ENCODE measurements around the gene AGFG2. TPM values are rescaled to one million over a fixed set of nuclear protein-coding genes. Genes with fewer than 3 reads are reported as not detected.
A peak's percentile ranks its signal among the peaks of the same experiment; 100 is the strongest.

Gene AGFG2
- total RNA-seq, 4 donors from 2014 or later, result 63.8 to 154 (median 102) TPM

GRCh38 chr7:100589341-100589947 lies 50.4 kb downstream of the AGFG2 start:
- WGBS, 2 donors (ENCODE audit: low coverage in 1 of 2), result 64 to 67% methylated on average over 7 of the region's 7 CpGs
- H3K27me3 ChIP-seq, result no peaks in the 10 kb centered on the region
- in situ Hi-C loops (cut with MboI; ENCODE audit: low pct_ligation_motif_present in 1 of 4, low pct_unique_long_range_greater_than_20kb in 1 of 4, low sequenced_read_pairs in 3 of 4), result loop anchor here in 2 of 4 donors (10.0 to 25.0 kb wide), 2 partner anchors 85 to 98 kb away; partner anchors contain the start of genes GIGYF1 (in 1 of the 2) and GNB2 (in 1 of the 2)

GRCh38 chr7:100590077-100590737 lies 51.2 kb downstream of the AGFG2 start:
- TF ChIP-seq CTCF (IDR thresholded peaks at IDR 0.05) (no peak), EP300 (IDR thresholded peaks at IDR 0.05; ENCODE audit: low read depth) (no peak), POLR2AphosphoS5 (IDR thresholded peaks at IDR 0.05) (no peak), POLR2A (IDR thresholded peaks at IDR 0.05) (no peak)
- peaks cover 0 to 11% (median 8%) of the 10 kb centered on the region in 4 donors for H3K4me1 ChIP-seq
- H3K27me3 ChIP-seq, result no peaks in the 10 kb centered on the region
- peak overlapping the region in 2 of 4 donors; percentile 21 to 38 for H3K27ac ChIP-seq
- intact Hi-C loops (cut with DNase I; ENCODE audit: low total_unique reads), result no loop called here
- in situ Hi-C loops (cut with MboI; ENCODE audit: low pct_ligation_motif_present in 1 of 4, low pct_unique_long_range_greater_than_20kb in 1 of 4, low sequenced_read_pairs in 3 of 4), result loop anchor here in 1 of 4 donors (25.0 kb wide), 1 partner anchor 97 kb away; the partner anchor contains the start of gene GIGYF1
- WGBS, 2 donors (ENCODE audit: low coverage in 1 of 2), result 26 to 55% methylated on average over 4 to 20 of the region's 20 CpGs
- H3K9me3 ChIP-seq, result no peaks in the 10 kb centered on the region
- DNase-seq, result no peak
- no peaks in the 10 kb centered on the region for H3K36me3 ChIP-seq
- H3K4me3 ChIP-seq, result no peak overlapping the region

More at GRCh38 chr7:100589341-100589947, 50.4 kb downstream of the AGFG2 start:
- Histone ChIP-seq H3K27ac (peak overlapping the region in 1 of 4 donors; percentile 21), H3K4me3 (no peak overlapping the region), H3K36me3 (no peaks in the 10 kb centered on the region), H3K4me1 (peaks cover 5 to 19% (median 15%) of the 10 kb centered on the region in 4 donors), H3K9me3 (no peaks in the 10 kb centered on the region)
- no peak for TF ChIP-seq POLR2A (IDR thresholded peaks at IDR 0.05)
- TF ChIP-seq EP300 (IDR thresholded peaks at IDR 0.05; ENCODE audit: low read depth), result no peak
- TF ChIP-seq CTCF (IDR thresholded peaks at IDR 0.05), result no peak
- intact Hi-C loops (cut with DNase I; ENCODE audit: low total_unique reads), result no loop called here
- no peak for DNase-seq

GRCh38 chr7:100591596-100591995 lies 52.6 kb downstream of the AGFG2 start:
- intact Hi-C loops (cut with DNase I; ENCODE audit: low total_unique reads), result no loop called here
- H3K27me3 ChIP-seq, result no peaks in the 10 kb centered on the region
- no peak for TF ChIP-seq POLR2AphosphoS5 (IDR thresholded peaks at IDR 0.05)
- TF ChIP-seq POLR2A (IDR thresholded peaks at IDR 0.05), result no peak
- no peak for TF ChIP-seq CTCF (IDR thresholded peaks at IDR 0.05)
- TF ChIP-seq EP300 (IDR thresholded peaks at IDR 0.05; ENCODE audit: low read depth), result no peak
- no peak overlapping the region for H3K27ac ChIP-seq
- 90 to 91% methylated on average over 2 to 17 of the region's 17 CpGs for WGBS, 2 donors (ENCODE audit: low coverage in 1 of 2)
- H3K36me3 ChIP-seq, result no peaks in the 10 kb centered on the region
- no peak for DNase-seq
- no peak overlapping the region for H3K4me3 ChIP-seq
- H3K9me3 ChIP-seq, result no peaks in the 10 kb centered on the region
- in situ Hi-C loops (cut with MboI; ENCODE audit: low pct_ligation_motif_present in 1 of 4, low pct_unique_long_range_greater_than_20kb in 1 of 4, low sequenced_read_pairs in 3 of 4), result loop anchor here in 1 of 4 donors (25.0 kb wide), 1 partner anchor 96 kb away; the partner anchor contains the start of gene GIGYF1
- H3K4me1 ChIP-seq, result peaks cover 0 to 9% (median 6%) of the 10 kb centered on the region in 4 donors

DNA sequence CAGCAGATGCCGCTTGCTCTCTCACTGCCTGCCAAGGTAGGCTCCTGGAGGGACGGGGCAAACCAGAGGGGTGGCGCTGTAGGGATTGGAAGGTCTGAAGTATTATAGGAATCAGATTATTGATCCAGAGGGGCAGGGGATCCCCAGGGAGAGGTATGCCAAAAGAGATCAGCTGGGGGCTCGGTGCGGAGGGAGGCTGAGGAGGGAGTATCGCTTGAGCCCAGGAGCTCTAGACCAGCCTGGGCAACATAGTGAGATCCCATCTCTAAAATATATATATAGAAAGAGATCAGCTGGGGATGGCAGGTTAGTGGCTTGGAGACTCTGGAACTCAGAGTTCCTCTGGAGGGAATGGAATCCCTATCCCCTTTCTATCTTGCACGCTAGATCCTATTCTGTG lies 56.2 kb downstream of the AGFG2 start:
- no peaks in the 10 kb centered on the region for H3K9me3 ChIP-seq
- 92 to 100% methylated on average over 2 to 7 of the region's 7 CpGs for WGBS, 2 donors (ENCODE audit: low coverage in 1 of 2)
- in situ Hi-C loops (cut with MboI; ENCODE audit: low pct_ligation_motif_present in 1 of 4, low pct_unique_long_range_greater_than_20kb in 1 of 4, low sequenced_read_pairs in 3 of 4), result loop anchor here in 1 of 4 donors (25.0 kb wide), 1 partner anchor 92 kb away; the partner anchor contains the start of gene GIGYF1

More for the DNA sequence above, 56.2 kb downstream of the AGFG2 start:
- no peak for TF ChIP-seq POLR2AphosphoS5 (IDR thresholded peaks at IDR 0.05)
- TF ChIP-seq EP300 (IDR thresholded peaks at IDR 0.05; ENCODE audit: low read depth), result no peak
- no peak for TF ChIP-seq CTCF (IDR thresholded peaks at IDR 0.05)
- TF ChIP-seq POLR2A (IDR thresholded peaks at IDR 0.05), result no peak
- no peak for DNase-seq
- Histone ChIP-seq H3K27ac (no peak overlapping the region), H3K27me3 (no peaks in the 10 kb centered on the region), H3K4me1 (no peaks in the 10 kb centered on the region), H3K4me3 (no peak overlapping the region), H3K36me3 (no peaks in the 10 kb centered on the region)
- intact Hi-C loops (cut with DNase I; ENCODE audit: low total_unique reads), result no loop called here

All from transverse colon (tissue), 4 donors.